HG03108 (cell line): ENCODE data around the gene CTNNA3.
"Not testable (repeated sequence)": the region's sequence is repeated elsewhere in the genome, so short reads cannot be mapped to it uniquely, and the experiment has no call there.

ENCODE experiments used
- ATAC-seq: cut with Tn5 transposase; IDR thresholded peaks from one replicate; pipeline ENCODE4 v1.9.1; 2021; ENCODE audit warnings: moderate library complexity; ENCODE audit not compliant: unreplicated experiment

Gene CTNNA3

DNA sequence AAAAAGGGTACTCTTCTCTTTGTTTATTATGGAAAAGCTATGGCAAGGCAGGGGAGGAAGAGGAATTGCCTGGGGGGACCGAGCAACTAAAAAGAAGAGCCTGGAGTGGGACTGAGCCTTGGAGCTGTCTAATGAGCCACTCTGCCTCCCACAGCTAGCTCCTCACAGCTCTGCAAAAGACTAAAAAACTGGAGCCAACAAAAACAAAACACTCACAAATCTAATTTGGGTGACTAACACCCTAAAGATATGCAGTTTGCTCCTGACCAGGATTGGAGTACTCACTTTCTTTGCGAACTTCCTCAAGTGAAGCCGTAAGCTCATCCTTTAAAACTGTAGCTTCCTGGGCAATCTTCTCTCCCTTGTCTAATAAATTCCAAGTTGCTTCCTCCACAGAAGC, 89.4 kb downstream of the CTNNA3 start:
- ATAC-seq: no peak

DNA sequence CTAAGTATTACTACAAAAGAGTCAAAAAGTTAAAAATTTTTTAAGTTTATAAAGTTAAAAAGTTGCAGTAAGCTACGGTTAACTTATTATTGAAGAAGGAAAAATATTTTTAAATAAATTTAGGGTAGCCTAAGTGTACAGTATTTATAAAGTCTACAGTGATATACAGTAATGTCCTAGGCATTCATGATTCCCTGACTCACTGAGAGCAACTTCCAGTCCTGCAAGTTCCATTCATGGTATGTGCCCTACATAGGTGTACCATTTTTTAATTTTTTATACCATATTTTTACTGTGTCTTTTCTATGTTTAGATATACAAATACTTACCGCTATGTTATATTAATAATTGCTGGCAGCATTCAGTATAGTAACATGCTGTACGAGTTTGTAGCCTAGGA, 92.3 kb downstream of the CTNNA3 start:
- ATAC-seq: no peak

DNA sequence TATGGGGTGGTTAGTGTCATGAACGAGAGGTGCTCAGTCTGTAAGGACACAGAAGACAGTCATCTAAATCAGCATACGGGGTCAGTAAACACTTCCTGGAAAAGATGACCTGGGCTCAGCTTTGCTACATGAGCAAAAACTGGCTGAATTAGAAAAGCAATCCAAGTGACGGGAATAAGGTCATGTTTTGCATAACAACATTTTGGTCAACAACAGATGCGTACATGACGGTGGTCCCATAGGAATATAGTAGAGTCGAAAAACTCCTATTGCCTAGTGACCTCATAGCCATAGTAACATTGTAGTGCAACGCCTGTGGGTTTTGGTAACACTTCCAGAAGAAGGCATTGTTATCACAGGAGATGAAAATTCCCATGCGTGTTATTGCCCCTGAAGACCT, 92.9 kb downstream of the CTNNA3 start:
- ATAC-seq: no peak

DNA sequence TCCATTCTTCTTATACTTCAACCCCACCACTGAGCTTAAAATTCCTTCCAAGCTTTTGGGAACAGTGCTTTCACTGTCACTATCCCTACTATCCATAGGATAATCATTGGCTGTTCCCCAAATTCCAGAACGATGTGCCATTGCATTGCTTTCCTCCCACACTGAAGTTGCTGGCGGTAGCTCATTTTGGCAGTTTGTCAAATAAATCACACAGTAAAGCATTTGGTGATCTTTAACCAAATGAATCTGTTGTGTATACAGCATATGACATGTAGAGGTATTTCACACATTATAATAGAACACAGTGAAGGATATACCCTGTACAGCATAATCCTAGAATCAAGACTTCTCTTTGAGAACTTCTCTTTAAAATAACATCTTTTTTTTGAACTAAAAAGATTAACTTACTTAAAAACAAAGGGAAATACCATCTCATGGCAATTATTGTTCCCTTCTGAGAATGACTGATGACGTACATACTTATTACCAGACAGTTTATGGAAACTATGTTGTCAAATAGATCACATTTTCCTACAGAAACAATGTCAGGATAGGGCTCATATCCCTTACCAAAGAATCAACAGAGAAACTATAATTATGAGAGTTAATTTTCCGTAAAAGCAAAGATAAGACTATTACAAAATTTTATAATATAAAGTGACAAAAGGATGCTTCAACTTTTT, 93.6 kb downstream of the CTNNA3 start:
- no peak for ATAC-seq

DNA sequence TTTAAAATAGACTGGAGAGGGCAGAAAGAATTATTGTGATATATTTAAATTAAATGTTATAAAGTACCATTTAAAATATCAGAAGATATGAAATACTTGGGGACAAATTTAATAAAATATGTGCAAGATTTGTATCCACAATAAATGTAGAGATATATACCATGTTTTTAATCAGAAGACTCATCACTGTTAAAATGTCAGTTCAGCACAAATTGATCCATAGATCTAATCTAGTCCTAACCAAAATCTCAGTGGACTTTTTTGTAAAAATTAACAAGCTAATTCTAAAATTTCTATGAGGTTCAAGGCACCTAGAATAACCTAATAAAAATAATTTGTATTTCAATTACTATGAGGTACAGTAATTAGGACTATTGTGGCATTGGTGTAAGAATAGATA, 96.4 kb downstream of the CTNNA3 start:
- ATAC-seq: no peak

DNA sequence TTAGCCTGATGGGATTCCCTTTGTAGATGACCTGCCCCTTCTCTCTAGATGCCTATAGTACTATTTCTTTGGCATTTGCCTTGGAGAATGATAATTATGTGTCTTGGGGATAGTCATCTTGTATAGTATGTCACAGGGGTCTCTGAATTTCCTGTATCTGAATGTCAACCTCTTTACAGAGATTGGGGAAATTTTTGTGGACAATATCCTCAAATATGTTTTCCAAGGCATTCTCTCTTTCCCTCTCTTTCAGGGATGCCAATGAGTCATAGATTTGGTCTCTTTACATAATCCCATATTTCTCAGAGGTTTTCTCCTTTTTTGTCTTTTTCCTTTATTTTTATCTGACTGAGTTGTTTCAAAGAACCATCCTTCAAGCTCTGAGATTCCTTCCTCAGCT, 99.4 kb downstream of the CTNNA3 start:
- ATAC-seq: no peak

DNA sequence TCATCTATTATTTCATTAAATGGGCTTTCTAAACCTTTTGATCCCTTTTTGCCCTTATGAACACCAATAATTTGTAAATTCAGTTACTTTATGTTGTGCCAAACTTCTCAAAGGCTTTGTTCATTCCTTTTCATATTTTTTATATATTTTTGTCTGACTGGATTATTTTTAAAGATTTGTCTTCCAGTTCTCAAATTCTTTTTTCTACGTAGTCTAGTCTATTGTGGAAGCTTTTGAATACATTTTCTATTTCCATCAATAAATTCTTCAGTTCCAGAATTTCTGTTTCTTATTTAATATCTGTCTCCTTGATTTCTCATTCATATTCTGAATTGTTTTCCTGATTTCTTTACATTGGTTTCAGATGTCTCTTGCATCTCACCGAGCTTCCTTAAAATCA, 108.2 kb downstream of the CTNNA3 start:
- ATAC-seq: no peak

DNA sequence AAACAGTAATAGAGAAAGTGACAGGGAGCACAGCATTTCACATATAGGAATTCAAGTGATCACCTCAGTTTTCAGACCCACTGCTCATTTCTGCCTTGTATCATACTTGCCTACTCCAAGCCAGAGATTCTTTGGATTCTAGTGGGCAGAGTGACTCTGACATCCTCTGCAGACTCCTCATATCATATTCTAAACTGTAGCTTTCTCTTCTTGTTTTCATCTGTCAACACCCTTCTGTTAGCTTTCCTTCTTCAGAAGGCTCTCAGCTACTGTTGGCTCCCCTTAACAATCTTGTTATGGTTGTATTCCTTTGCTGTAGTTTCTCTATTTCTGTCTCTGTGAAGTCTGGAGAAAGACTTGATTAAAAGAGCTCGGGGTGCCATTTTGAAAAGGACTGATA, 120.5 kb downstream of the CTNNA3 start:
- no peak for ATAC-seq

DNA sequence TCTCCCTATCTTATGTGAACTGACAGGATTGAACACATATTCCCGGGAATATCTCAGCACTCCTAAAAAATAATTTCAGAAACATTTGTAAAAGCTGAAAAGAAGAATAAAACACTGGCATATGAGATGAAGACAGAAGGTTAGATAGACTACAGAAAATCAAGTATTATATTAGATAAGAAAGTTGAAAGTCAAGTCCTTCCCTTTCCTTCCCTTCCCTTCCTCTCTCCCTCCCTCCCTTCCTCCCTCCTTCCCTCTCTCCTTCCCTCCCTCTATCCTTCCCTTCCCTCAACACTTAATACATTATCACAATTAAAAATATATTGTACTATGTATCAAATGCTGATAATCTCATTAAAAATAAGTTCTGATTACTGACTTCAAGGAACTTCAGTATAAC, 122.5 kb downstream of the CTNNA3 start:
- ATAC-seq: no peak

DNA sequence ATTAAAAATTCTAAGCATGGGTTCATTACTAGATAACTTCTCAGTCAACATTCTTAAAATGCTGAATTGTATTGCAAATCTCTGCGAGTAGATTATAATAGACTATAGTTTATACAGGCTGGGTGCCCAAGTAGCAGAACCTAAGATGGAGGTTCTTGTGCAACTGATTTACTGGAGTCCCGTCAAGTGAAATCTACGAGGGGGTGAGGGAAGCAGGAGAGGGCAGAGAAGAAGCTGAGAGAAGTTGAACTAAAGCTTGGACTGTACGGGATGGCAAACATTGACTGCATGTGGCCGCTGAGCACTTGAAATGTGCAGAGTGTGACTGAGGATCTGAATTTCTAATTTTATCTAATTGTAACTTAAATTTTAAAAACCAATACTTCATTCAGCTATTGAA, 124.5 kb downstream of the CTNNA3 start:
- no peak for ATAC-seq

DNA sequence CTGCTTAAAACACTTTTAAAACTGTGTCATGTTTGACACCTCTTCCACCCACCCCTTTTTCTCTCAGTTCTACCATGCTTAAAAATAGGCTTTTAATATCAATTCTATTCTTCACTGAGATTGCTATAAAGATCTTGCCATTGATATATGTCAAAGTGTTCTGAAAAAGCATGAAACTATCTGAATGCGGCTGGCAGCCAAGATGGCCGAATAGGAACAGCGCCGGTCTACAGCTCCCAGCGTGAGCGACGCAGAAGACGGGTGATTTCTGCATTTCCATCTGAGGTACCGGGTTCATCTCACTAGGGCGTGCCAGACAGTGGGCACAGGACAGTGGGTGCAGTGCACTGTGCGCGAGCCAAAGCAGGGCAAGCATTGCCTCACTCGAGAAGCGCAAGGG, 137.7 kb downstream of the CTNNA3 start:
- not testable (repeated sequence) for ATAC-seq

DNA sequence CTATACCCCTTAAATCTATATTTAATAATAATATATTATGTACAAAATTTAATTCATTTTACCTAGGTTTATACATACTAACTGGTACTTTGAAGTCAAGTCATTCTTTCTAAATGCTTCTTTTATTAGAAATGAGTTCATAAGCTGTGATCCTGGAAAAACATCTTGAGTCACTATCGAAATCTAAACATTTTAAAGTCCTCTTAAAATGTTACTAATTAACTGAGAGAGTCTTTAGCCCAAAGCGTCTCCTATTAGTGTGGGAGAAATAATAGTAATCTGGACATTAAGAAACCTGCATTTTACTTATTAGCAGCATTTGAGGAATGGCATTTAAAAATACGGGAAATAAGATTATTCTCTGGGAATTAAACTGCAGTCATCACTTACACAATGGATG, 142.7 kb downstream of the CTNNA3 start:
- no peak for ATAC-seq

DNA sequence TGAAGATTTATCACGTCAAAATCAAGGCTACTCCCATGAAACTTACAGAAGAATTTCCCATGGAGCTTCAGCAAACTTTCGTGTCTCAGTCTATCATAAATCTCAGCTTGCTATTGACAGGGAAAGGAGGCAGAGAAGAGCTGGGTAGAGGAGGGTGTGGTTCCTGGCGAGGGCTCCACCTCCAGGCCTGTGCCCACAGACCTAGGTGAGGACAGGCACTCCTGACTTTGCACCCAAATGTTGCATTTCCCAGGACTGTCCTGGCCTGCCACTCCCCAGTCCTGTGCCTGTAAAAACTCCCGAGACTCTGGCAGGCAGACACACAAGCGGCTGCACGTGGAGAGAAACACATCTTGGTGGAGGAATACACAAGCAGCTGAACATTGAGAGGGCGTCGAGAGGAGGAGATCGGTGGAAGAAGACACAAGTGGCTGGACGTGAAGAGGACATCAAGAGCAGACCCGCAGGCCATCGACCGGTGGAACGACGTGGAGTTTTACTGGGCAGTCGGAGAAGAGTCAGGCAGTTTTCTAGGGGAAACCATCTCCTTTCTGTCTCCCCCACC, 145.1 kb downstream of the CTNNA3 start:
- no peak for ATAC-seq

DNA sequence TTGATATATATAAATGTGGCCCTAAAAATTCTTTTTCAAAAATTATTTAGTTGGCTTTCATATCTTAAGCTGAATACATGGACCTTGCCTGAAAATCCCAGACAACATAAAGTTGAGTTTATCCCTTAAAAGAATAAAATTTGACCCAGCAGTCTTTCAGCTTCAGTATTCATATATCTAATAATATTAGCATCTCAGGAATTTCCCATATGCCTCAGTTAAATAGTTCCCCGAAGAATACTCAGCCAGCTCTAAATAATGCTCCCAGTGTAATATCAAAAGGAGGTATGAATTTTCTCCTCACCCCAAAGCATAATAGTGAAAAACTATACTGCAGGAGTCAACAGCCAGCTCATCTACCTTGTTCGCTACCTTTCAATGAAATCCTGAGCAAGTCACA, 145.9 kb downstream of the CTNNA3 start:
- no peak for ATAC-seq

DNA sequence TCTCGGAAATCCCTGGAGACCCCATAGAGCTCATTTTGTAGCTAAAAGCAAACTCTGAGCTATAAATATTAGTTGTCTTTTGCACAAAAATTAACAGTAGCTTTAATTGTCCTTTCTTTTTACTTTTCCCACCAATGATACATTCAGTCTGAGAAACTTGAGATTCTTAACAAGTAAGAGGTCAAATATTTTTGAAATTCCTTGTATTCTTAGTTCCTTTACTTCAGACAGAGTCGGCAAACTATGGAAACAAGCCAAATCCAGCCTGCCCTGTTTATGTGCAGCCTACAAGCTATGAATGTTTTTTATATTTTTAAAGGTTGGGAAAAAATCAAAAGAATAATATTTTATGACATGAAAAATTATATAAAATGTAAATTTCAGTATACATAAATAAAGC, 146.6 kb downstream of the CTNNA3 start:
- ATAC-seq: no peak

DNA sequence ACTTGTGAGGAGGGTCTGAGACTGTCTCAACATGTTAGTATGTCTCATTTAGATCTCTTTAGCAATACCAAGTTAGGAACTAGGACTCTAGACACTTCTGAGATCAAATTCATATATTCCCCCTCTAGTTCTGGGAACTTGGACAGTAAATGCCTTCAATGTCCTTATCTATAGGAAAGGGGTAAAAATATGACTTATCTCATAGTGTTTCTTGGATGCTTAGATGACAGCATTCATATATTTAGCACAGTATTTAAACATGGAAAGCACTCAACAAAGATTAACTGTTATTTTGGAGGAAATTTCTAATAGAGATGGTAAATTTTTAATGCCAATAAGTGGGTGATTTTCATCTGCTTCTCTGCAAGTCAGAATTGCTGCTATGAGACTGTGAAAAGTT, 154.6 kb downstream of the CTNNA3 start:
- no peak for ATAC-seq

DNA sequence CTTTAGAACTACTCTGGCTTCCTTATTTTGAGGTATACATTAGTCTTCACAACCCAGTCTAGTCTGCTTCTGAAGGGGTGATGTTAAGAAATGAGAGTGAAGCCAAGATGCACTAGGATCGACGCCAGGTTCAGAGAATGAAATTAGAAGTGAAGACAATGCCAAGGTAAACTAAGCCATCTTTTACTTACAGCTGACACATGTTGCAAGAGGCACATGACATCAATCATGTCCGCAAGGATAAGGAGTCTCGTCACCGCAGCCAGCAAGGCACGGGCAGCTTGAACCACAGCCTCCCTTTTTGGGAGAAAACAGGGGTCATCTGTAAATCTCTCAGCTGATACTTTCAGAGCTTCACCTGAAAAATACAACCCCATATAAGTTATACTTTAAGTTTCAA, 156.7 kb downstream of the CTNNA3 start:
- ATAC-seq: no peak

DNA sequence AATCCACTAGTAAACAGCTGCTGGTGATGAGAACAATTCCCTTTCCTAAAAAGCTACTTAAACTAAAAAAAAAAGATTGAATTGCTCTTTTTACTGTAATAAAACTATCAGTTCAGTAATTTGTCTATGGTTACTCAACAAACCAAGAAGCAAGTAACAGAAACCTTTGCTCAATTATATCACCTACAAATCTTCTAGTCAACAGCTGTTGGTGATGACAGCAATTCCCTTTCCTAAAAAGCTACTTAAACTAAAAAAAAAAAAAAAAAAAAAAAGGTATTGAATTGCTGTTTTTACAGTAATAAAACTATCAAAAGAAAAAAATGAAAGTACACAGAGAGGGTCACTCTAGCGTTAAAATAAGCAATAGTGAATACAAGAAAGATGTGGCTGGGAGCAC, 158.1 kb downstream of the CTNNA3 start:
- no peak for ATAC-seq

DNA sequence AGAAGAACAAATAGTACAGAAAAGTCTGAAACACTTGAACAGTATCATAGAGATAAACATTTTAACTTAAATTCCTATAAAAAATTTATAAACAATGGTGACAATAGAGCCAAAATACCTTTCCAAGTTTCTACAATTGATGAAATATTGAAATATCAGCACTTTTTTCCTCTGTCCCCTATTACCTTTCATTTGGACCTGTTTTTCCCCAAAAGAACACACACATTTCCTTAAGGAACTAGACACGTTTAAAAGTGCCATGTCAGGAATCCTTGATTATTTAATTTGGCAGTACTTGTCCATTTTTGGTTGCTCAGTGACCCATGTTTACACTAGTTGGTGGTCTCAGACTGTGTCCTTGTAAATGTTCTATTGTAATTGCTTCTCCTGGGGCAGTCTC, 162.6 kb downstream of the CTNNA3 start:
- no peak for ATAC-seq

DNA sequence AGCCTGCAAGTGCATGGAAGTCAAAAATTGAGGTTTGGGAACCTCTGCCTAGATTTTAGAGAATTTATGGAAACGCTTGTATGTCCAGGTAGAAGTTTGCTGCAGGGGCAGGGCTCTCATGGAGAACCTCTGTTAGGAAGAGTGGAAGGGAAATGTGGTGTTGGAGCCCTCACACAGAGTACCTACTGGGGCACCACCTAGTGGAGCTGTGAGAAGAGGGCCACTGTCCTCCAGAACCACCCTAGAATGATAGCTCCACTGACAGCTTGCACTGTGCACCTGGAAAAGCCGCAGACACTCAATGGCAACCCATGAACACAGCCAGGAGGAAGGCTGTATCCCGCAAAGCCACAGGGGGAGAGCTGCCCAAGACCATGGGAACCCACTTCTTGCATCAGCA, 165.0 kb downstream of the CTNNA3 start:
- not testable (repeated sequence) for ATAC-seq

DNA sequence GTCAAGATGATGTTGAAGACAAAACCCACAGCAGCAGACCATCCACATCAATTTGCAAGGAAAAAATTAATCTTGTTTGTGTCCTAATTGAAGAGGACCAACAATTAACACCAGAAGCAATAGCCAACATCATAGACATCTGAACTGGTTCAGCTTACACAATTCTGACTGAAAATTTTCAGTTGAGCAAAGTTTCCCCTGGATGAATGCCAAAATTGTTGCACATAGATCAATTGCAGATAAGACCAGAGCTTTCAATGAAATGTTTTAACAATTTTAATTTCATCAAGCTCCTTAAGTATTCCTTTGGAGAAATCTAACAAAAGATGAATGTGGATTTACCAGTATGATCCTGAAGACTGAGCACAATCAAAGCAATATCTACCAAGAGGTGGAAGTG, 168.6 kb downstream of the CTNNA3 start:
- ATAC-seq: no peak

DNA sequence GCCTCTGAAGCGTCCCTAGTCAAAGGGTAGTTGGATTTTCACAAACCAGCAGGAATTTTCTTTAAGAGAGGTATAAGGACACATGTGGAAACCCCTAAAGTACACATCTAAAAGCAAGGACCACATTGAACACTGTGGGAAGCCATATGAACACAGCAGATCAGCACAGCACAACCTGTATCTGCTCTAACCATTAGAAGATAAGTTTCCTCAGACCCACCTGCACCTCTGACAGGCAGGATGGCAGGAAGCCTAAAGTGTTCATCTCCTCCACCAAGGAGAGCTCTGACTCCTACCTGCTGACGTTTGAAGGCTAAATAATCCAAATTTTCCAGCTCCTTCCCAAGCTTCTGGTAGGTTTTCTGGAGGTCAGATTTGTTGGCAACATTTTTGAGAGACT, 174.4 kb downstream of the CTNNA3 start:
- no peak for ATAC-seq

DNA sequence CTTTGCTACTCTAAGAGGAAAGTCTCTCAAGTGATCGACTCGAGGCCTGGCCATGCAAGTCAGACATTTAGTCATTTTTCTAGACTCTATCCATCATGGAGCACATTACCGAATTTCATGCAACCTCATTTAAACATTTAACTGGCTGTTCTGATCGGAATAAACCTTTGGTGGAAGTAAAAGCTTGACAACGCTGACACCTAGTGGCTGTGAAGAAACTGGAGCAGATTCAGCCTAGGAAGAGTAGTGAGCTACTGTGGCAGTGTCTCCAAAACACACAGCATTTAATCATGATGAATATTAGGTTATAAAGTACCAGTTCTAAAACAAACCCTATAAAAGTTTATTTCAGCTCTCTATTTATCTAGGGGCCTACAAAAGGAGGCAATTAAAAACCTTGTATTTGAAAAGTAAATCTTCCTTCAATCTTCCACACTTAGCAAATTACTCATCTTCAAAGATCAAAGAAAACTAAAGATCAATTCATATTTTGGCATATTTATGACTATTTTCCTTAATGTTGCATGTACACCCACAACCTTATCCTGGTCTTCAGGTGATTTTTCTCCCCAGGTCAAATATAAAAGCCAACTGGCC, 175.0 kb downstream of the CTNNA3 start:
- no peak for ATAC-seq
